ENCODE results near the gene TUBB. TPM values are rescaled to one million over a fixed set of nuclear protein-coding genes. Genes with fewer than 3 reads are reported as not detected.

The TUBB gene
- total and polyA plus RNA-seq, 9 of the 15 experiments (the other 6 are each of a cell fraction or from before 2014, with no cell fraction given) = 971 to 2,870 (median 1,478) TPM

DNA sequence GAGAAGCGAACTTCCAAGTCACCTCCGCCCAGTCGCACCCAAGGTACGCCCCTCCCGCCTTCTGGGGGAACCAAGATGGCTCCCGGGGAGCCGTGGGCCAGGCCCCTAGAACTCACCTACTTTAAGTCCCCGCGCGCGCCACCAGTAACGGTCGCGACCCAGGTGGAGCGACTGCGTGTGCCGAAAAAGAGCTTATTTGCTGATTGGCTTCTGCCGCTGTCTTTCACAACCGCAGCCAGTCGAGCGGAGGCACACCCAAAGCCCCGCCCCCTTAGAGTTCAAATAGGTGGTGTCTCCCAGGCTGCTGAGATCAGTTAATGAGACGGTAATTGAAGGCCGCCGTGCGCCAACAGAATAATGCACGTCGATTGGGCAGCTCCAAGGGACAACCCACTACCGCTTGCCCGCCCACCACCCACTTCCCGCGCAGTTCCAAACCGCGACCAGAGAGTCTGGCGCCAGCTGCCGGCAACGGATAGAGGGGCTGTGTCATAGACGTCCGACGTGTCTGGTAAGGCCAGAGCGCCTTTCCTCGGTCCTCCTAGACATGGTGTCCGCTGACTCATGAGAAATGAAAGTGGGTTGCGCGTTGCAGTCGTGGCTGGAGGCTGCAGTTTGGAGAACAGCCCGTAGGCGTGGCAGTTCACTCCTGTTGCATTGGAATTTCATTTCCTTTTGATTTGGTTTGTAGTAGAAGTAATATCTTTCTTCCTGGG, 2.9 kb upstream of the TUBB start, which contains the start of gene MDC1 (continued):
- TF ChIP-seq ZNF717 (CRISPR knock-in tag; IDR thresholded peaks at IDR 0.05) (no peak), RFX7 (CRISPR knock-in tag; IDR thresholded peaks at IDR 0.05) (no peak), KLF16 (IDR thresholded peaks at IDR 0.05) (no peak), RBBP5 (IDR thresholded peaks at IDR 0.05; ENCODE audit: borderline replicate concordance, insufficient read depth, low read length, poor library complexity, severe bottlenecking) (peak; percentile 71), HNRNPL (IDR thresholded peaks at IDR 0.05; ENCODE audit: low read depth, low read length) (no peak), SMARCE1 (IDR thresholded peaks at IDR 0.05) (peak; percentile 16; the same call in 1 of the 2 replicates), HLTF (IDR thresholded peaks at IDR 0.05) (no peak), TEAD4 (IDR thresholded peaks at IDR 0.05; ENCODE audit: low read length) (peak; percentile 66), TEAD4 (CRISPR knock-in tag; IDR thresholded peaks at IDR 0.05; ENCODE audit: borderline replicate concordance) (no peak), RCOR1 (IDR thresholded peaks at IDR 0.05; ENCODE audit: borderline replicate concordance in 1 of 2, low read depth in 2 of 2, low read length in 2 of 2) (peak; percentile 10 to 82), FOXJ2 (tag; IDR thresholded peaks at IDR 0.05) (peak; percentile 88), ZNF217 (CRISPR knock-in tag; IDR thresholded peaks at IDR 0.05) (no peak), ZNF75A (CRISPR knock-in tag; IDR thresholded peaks at IDR 0.05) (no peak; the same call in 1 of the 2 replicates), MAFF (IDR thresholded peaks at IDR 0.05; ENCODE audit: low read length) (peak; percentile 96), NR2F6 (CRISPR knock-in tag; IDR thresholded peaks at IDR 0.05) (no peak), HIVEP1 (CRISPR knock-in tag; IDR thresholded peaks at IDR 0.05) (no peak), ZNF668 (CRISPR knock-in tag; IDR thresholded peaks at IDR 0.05) (no peak), RHOXF2B (CRISPR knock-in tag; conservative IDR thresholded peaks at IDR 0.05) (no peak; the same call in 1 of the 2 replicates), FOXK1 (CRISPR knock-in tag; IDR thresholded peaks at IDR 0.05; ENCODE audit: borderline replicate concordance) (no peak), ZNF354B (CRISPR knock-in tag; IDR thresholded peaks at IDR 0.05) (no peak), MTA3 (IDR thresholded peaks at IDR 0.05; ENCODE audit: borderline replicate concordance) (peak; percentile 95), CBX5 (IDR thresholded peaks at IDR 0.05; ENCODE audit: borderline replicate concordance, low read depth) (no peak), GABPB2 (CRISPR knock-in tag; conservative IDR thresholded peaks at IDR 0.05) (no peak)
- TF ChIP-seq, protein P1, sequence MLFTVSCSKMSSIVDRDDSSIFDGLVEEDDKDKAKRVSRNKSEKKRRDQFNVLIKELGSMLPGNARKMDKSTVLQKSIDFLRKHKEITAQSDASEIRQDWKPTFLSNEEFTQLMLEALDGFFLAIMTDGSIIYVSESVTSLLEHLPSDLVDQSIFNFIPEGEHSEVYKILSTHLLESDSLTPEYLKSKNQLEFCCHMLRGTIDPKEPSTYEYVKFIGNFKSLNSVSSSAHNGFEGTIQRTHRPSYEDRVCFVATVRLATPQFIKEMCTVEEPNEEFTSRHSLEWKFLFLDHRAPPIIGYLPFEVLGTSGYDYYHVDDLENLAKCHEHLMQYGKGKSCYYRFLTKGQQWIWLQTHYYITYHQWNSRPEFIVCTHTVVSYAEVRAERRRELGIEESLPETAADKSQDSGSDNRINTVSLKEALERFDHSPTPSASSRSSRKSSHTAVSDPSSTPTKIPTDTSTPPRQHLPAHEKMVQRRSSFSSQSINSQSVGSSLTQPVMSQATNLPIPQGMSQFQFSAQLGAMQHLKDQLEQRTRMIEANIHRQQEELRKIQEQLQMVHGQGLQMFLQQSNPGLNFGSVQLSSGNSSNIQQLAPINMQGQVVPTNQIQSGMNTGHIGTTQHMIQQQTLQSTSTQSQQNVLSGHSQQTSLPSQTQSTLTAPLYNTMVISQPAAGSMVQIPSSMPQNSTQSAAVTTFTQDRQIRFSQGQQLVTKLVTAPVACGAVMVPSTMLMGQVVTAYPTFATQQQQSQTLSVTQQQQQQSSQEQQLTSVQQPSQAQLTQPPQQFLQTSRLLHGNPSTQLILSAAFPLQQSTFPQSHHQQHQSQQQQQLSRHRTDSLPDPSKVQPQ (CRISPR knock-in tag; IDR thresholded peaks at IDR 0.05; ENCODE audit: borderline replicate concordance) = no peak
- TF ChIP-seq, protein P2, sequence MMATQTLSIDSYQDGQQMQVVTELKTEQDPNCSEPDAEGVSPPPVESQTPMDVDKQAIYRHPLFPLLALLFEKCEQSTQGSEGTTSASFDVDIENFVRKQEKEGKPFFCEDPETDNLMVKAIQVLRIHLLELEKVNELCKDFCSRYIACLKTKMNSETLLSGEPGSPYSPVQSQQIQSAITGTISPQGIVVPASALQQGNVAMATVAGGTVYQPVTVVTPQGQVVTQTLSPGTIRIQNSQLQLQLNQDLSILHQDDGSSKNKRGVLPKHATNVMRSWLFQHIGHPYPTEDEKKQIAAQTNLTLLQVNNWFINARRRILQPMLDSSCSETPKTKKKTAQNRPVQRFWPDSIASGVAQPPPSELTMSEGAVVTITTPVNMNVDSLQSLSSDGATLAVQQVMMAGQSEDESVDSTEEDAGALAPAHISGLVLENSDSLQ (IDR thresholded peaks at IDR 0.05) = peak; percentile 100
- TF ChIP-seq, protein P3, sequence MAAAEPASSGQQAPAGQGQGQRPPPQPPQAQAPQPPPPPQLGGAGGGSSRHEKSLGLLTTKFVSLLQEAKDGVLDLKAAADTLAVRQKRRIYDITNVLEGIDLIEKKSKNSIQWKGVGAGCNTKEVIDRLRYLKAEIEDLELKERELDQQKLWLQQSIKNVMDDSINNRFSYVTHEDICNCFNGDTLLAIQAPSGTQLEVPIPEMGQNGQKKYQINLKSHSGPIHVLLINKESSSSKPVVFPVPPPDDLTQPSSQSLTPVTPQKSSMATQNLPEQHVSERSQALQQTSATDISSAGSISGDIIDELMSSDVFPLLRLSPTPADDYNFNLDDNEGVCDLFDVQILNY (CRISPR knock-in tag; IDR thresholded peaks at IDR 0.05) = peak; percentile 83; the same call in 1 of the 2 replicates
- TF ChIP-seq, protein P4, sequence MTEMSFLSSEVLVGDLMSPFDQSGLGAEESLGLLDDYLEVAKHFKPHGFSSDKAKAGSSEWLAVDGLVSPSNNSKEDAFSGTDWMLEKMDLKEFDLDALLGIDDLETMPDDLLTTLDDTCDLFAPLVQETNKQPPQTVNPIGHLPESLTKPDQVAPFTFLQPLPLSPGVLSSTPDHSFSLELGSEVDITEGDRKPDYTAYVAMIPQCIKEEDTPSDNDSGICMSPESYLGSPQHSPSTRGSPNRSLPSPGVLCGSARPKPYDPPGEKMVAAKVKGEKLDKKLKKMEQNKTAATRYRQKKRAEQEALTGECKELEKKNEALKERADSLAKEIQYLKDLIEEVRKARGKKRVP (CRISPR knock-in tag; IDR thresholded peaks at IDR 0.05) = peak; percentile 76

All from K562 (cell line).